Breast epithelium (tissue), 3 donors: ENCODE results near the gene STARD13.

Experiments used
- POLR2A ChIP-seq: fragments of 450-650 bp; IDR thresholded peaks from one replicate; pipeline ENCODE4 v1.6.1; 2016; ENCODE audit warnings: antibody characterized with exemption, mild to moderate bottlenecking, moderate library complexity
- POLR2AphosphoS5 ChIP-seq, 3 donors: sonication (generic); formaldehyde crosslinking; IDR thresholded peaks; one replicate each; pipeline ENCODE4 v1.6.1; 2017; ENCODE audit warnings: antibody characterized with exemption in 3 of 3
- TF ChIP-seq, protein P1 (sequence below), 3 donors: fragments of 450-650 bp; IDR thresholded peaks; one replicate each; pipeline ENCODE4 v1.5.1; 2016 to 2017; ENCODE audit warnings: antibody characterized with exemption in 3 of 3, mild to moderate bottlenecking in 3 of 3, moderate library complexity in 3 of 3

DNA sequence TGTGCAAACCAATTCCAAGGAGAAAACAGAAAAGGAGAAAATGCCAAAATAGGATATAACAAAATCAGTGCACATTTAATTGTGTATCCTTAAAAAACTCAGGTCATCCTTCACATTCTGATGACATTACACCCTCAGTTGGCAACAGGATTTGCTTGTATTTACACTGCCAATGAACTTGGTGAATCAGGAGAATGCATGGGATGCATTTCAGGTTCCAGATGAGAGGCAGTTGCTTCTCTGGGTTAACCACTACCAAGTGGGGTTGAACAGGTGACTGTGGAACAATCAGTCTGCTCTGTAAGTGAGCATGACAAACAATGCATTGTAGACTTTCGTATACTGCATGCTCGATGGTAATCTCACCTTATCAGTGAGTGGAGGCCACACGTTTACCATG lies 79.1 kb downstream of the STARD13 start:
- TF ChIP-seq, protein P1, sequence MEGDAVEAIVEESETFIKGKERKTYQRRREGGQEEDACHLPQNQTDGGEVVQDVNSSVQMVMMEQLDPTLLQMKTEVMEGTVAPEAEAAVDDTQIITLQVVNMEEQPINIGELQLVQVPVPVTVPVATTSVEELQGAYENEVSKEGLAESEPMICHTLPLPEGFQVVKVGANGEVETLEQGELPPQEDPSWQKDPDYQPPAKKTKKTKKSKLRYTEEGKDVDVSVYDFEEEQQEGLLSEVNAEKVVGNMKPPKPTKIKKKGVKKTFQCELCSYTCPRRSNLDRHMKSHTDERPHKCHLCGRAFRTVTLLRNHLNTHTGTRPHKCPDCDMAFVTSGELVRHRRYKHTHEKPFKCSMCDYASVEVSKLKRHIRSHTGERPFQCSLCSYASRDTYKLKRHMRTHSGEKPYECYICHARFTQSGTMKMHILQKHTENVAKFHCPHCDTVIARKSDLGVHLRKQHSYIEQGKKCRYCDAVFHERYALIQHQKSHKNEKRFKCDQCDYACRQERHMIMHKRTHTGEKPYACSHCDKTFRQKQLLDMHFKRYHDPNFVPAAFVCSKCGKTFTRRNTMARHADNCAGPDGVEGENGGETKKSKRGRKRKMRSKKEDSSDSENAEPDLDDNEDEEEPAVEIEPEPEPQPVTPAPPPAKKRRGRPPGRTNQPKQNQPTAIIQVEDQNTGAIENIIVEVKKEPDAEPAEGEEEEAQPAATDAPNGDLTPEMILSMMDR (IDR thresholded peaks at IDR 0.05) = no peak
- TF ChIP-seq POLR2A (no peak), POLR2AphosphoS5 (IDR thresholded peaks at IDR 0.05) (no peak)
